HUES6 (cell line): Measurements from ENCODE around the gene TAF9B.
"Not testable (repeated sequence)": the region's sequence is repeated elsewhere in the genome, so short reads cannot be mapped to it uniquely, and the experiment has no call there.

Experiments
- H3K27ac ChIP-seq: 2 replicates; pipeline ENCODE4 v1.7.0; 2013; ENCODE audit warnings: low read depth, mild to moderate bottlenecking, low read length, inconsistent platforms
- H3K27me3 ChIP-seq: 2 replicates; pipeline ENCODE4 v1.6.1; 2013; ENCODE audit warnings: low read length; ENCODE audit not compliant: control insufficient read depth, insufficient read depth
- H3K36me3 ChIP-seq: 2 replicates; pipeline ENCODE4 v1.6.1; 2013; ENCODE audit warnings: low read length; ENCODE audit not compliant: control insufficient read depth, insufficient read depth
- H3K4me1 ChIP-seq: 2 replicates; pipeline ENCODE4 v1.6.1; 2013; ENCODE audit warnings: low read length; ENCODE audit not compliant: control insufficient read depth, insufficient read depth
- H3K4me3 ChIP-seq: 2 replicates; pipeline ENCODE4 v1.5.1; 2013; ENCODE audit warnings: low read depth, low read length
- H3K9ac ChIP-seq: one replicate; pipeline ENCODE4 v1.6.1; 2013; ENCODE audit warnings: mild to moderate bottlenecking, low read length
- H3K9me3 ChIP-seq: 2 replicates; pipeline ENCODE4 v1.6.1; 2013; ENCODE audit warnings: low read depth, low read length; ENCODE audit not compliant: control insufficient read depth, insufficient read depth

Gene TAF9B

GRCh38 chrX:78092296-78092695, 47.2 kb downstream of the TAF9B start:
- Histone ChIP-seq H3K4me3 (no peak overlapping the region), H3K27me3 (no peaks in the 10 kb centered on the region), H3K36me3 (no peaks in the 10 kb centered on the region), H3K9me3 (peaks cover 2% of the 10 kb centered on the region; the same call in 1 of the 2 replicates), H3K4me1 (peaks cover 15% of the 10 kb centered on the region; the same call in 1 of the 2 replicates), H3K9ac (no peak overlapping the region), H3K27ac (no peak overlapping the region)

GRCh38 chrX:78081413-78081812, 58.0 kb downstream of the TAF9B start:
- not testable (repeated sequence) for H3K9ac ChIP-seq, H3K36me3 ChIP-seq, H3K27me3 ChIP-seq, H3K4me1 ChIP-seq, H3K4me3 ChIP-seq, H3K27ac ChIP-seq, H3K9me3 ChIP-seq
